ENCODE data around the gene LASP1NB.
"Not testable (repeated sequence)": the region's sequence is repeated elsewhere in the genome, so short reads cannot be mapped to it uniquely, and the experiment has no call there.

Gene LASP1NB

GRCh38 chr17:38918129-38918913, 7.1 kb upstream of the LASP1NB start:
- no peak for DNase-seq (ENCODE audit: low read depth in 3 of 3)

- DNase-seq (ENCODE audit: low read depth in 3 of 3) = no peak
These were observed 6.5 kb upstream of the LASP1NB start for GRCh38 chr17:38918916-38919315.

- DNase-seq (ENCODE audit: low read depth in 3 of 3) = no peak
These were observed 5.9 kb upstream of the LASP1NB start for GRCh38 chr17:38919316-38920078.

GRCh38 chr17:38920374-38921291, 4.8 kb upstream of the LASP1NB start:
- no peak for DNase-seq (ENCODE audit: low read depth in 3 of 3)

- no peak for DNase-seq (ENCODE audit: low read depth in 3 of 3)
These were observed 3.5 kb upstream of the LASP1NB start for GRCh38 chr17:38921756-38922411.

GRCh38 chr17:38922538-38923297, 2.7 kb upstream of the LASP1NB start:
- no peak for DNase-seq (ENCODE audit: low read depth in 3 of 3)

- DNase-seq (ENCODE audit: low read depth in 3 of 3) = no peak
These were observed 1.1 kb downstream of the LASP1NB start for GRCh38 chr17:38926293-38927070.

GRCh38 chr17:38930782-38931181, 5.4 kb downstream of the LASP1NB start:
- not testable (repeated sequence) for DNase-seq (ENCODE audit: low read depth in 3 of 3)

GRCh38 chr17:38933962-38934361, 8.5 kb downstream of the LASP1NB start:
- not testable (repeated sequence) for DNase-seq (ENCODE audit: low read depth in 3 of 3)

- no peak for DNase-seq (ENCODE audit: low read depth in 3 of 3)
These were observed 14.6 kb downstream of the LASP1NB start for GRCh38 chr17:38939987-38940386.

- no peak for DNase-seq (ENCODE audit: low read depth in 3 of 3)
These were observed 15.0 kb downstream of the LASP1NB start for GRCh38 chr17:38940404-38940803.

- no peak for DNase-seq (ENCODE audit: low read depth in 3 of 3)
These were observed 17.4 kb downstream of the LASP1NB start for GRCh38 chr17:38942696-38943334.

- DNase-seq (ENCODE audit: low read depth in 3 of 3) = peak in 1 of 3 donors; percentile 12
These were observed 18.2 kb downstream of the LASP1NB start for GRCh38 chr17:38943607-38944006.

GRCh38 chr17:38947189-38947588, 21.8 kb downstream of the LASP1NB start:
- no peak for DNase-seq (ENCODE audit: low read depth in 3 of 3)

- not testable (repeated sequence) for DNase-seq (ENCODE audit: low read depth in 3 of 3)
These were observed 28.4 kb downstream of the LASP1NB start for GRCh38 chr17:38953800-38954199.

GRCh38 chr17:38958326-38958725, 32.9 kb downstream of the LASP1NB start:
- DNase-seq (ENCODE audit: low read depth in 3 of 3) = no peak

- no peak for DNase-seq (ENCODE audit: low read depth in 3 of 3)
These were observed 33.3 kb downstream of the LASP1NB start for GRCh38 chr17:38958756-38959155.

- no peak for DNase-seq (ENCODE audit: low read depth in 3 of 3)
These were observed 34.1 kb downstream of the LASP1NB start for GRCh38 chr17:38959508-38959907.

- no peak for DNase-seq (ENCODE audit: low read depth in 3 of 3)
These were observed 35.0 kb downstream of the LASP1NB start for GRCh38 chr17:38960402-38960801.
